Erythroblast (primary cell): ENCODE data around the gene TBX20.
"Not testable (repeated sequence)": the region's sequence is repeated elsewhere in the genome, so short reads cannot be mapped to it uniquely, and the experiment has no call there.

ENCODE experiments used
- GATA1 ChIP-seq: IDR thresholded peaks from 2 replicates; pipeline ENCODE4 v1.6.1; 2011; ENCODE audit warnings: low read depth, mild to moderate bottlenecking, control low read depth, low read length, moderate library complexity
- POLR2A ChIP-seq: IDR thresholded peaks from 2 replicates; pipeline ENCODE4 v1.6.1; 2011; ENCODE audit warnings: mild to moderate bottlenecking, low read length

DNA sequence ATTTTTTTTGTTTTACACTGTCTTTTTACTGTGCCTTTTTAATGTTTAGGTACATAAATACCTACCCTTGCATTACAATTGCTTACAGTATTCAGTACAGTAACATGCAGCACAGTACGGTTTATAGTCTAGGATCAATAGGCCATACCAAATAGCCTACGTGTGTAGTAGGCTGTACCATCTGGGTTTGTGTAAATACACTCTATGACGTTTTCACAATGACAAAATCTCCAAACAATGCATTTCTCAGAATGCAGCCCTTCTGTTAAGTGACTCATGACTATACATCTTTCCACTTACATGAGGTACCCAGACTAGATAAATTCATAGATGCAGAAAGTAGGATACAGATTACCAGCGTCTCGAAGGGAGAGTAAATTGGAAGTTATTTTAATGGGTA, 26.5 kb downstream of the TBX20 start:
- not testable (repeated sequence) for TF ChIP-seq POLR2A, GATA1
